ENCODE measurements around the gene USP21. TPM values are rescaled to one million over a fixed set of nuclear protein-coding genes. Genes with fewer than 3 reads are reported as not detected.

Gene USP21
- total and polyA plus RNA-seq, 2 of the 8 experiments (the other 6 are each of a cell fraction or from before 2014, with no cell fraction given): 23.9 to 36.3 TPM

DNA sequence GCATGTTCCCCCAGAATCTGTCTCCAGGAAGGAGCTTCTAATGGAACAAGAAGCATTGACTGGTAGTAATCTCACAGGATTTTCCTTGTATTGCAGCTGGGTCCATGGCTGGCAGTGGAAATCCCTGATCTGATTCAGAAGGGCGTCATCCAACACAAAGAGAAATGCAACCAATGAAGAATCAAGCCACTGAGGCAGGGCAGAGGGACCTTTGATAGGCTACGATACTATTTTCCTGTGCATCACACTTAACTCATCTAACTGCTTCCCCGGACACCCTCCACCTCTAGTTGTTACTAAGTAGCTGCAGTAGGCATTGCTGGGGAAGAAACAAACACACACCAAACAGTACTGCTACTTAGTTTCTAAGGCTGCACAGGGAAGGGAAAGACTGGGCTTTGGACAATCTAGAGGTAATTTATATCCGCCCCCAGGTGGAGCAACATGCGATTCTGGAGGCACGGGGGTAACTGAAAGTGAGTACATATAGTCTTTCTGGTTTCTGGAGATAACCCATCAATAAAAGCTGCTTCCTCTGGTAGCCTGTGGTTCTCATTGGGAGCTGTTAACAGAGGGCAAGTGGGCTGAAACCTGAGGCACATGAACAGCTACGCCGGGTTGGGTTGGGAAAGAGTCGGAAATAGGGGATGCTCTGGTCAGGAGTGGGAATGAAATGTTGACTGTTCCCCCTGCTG lies 837 bp upstream of the USP21 start:
- no peaks in the 10 kb centered on the region; a peak in 1 of 4 replicates for H3K79me2 ChIP-seq (ENCODE audit: control insufficient read depth in 1 of 2, insufficient read depth in 2 of 2, low read length in 2 of 2)
- peak overlapping the region; percentile 35; the same call in 1 of the 2 replicates for H3K27ac ChIP-seq (ENCODE audit: low read depth, low read length)
- no peak for DNase-seq (ENCODE audit: low read depth in 1 of 2, low spot score in 2 of 2)
- H4K8ac ChIP-seq (ENCODE audit: extremely low read depth, insufficient read depth, low read length): no peak overlapping the region
- no peaks in the 10 kb centered on the region; the same call in 1 of the 2 replicates for H3K79me1 ChIP-seq (ENCODE audit: low read depth, low read length)
- H3K27me3 ChIP-seq (replicated peaks in 1 of 4; ENCODE audit: control insufficient read depth in 3 of 4, extremely low read depth in 1 of 4, insufficient read depth in 3 of 4, low read length in 3 of 4): no peaks in the 10 kb centered on the region
- ChIA-PET POLR2A (ENCODE audit: partially characterized antibody) (interaction anchor here (0.9 to 13.6 kb wide), 8 partner anchors 9 to 113 kb away, joined by 3 to 130 read pairs (median 4); partner anchors contain the start of genes ADAMTS4, DEDD, PPOX and USF1), CTCF (ENCODE audit: partially characterized antibody) (interaction anchor here (0.8 to 1.7 kb wide), 4 partner anchors 13 to 61 kb away, joined by 3 to 8 read pairs (median 4); no protein-coding TSS in a partner anchor)
- no peak overlapping the region for H2AFZ ChIP-seq (ENCODE audit: low read length)
- no peak overlapping the region for H2BK5ac ChIP-seq (ENCODE audit: low read depth, low read length)
- H2BK20ac ChIP-seq (ENCODE audit: low read length): no peak overlapping the region
- H4K5ac ChIP-seq (ENCODE audit: insufficient read length, low read depth, low read length): no peak overlapping the region
- H3K4me3 ChIP-seq (ENCODE audit: extremely low read depth in 1 of 4, insufficient read depth in 2 of 4, low read depth in 3 of 4, low read length in 4 of 4): peak overlapping the region; percentile 62 to 80 (median 72); a peak in 7 of 8 replicates
- peaks cover 0 to 15% (median 4%) of the 10 kb centered on the region in 4 experiments; a peak in 4 of 7 replicates for H3K4me1 ChIP-seq (replicated peaks in 1 of 4; ENCODE audit: control insufficient read depth in 3 of 4, insufficient read depth in 4 of 4, low read length in 3 of 4)
- peaks cover 12% of the 10 kb centered on the region for H3K23me2 ChIP-seq (ENCODE audit: low read depth, low read length)
- no peak overlapping the region for H3K18ac ChIP-seq (ENCODE audit: extremely low read depth, low read length)
- peak overlapping the region; percentile 63 to 96 for H3K4me2 ChIP-seq (ENCODE audit: insufficient read depth in 1 of 2, low read depth in 2 of 2, low read length in 2 of 2)
- no peak for FAIRE-seq
- no peak overlapping the region for H4K91ac ChIP-seq (replicated peaks; ENCODE audit: insufficient read length, low read length)
- H3K4ac ChIP-seq (replicated peaks; ENCODE audit: insufficient read length, low read depth, low read length): no peak overlapping the region
- peak overlapping the region in 2 of 4 experiments; percentile 68 to 73; a peak in 2 of 7 replicates for H3K9ac ChIP-seq (replicated peaks in 1 of 4; ENCODE audit: extremely low read depth in 1 of 4, low read depth in 3 of 4, low read length in 3 of 4)
- no peaks in the 10 kb centered on the region for H4K20me1 ChIP-seq (replicated peaks in 1 of 2; ENCODE audit: control insufficient read depth in 1 of 2, insufficient read depth in 2 of 2, low read length in 2 of 2)
- H2BK15ac ChIP-seq (ENCODE audit: low read length): no peak overlapping the region
- H3K56ac ChIP-seq (replicated peaks; ENCODE audit: insufficient read length, low read depth, low read length): no peak overlapping the region
- no peak overlapping the region for H3K23ac ChIP-seq (ENCODE audit: insufficient read length)
- no peak overlapping the region for H2AK5ac ChIP-seq (ENCODE audit: low read depth, low read length)
- 87% methylated on average over 9 of the region's 9 CpGs; no CpG with 5 or more reads in 1 of the 2 experiments for WGBS, 2 experiments (ENCODE audit: extremely low coverage in 1 of 2, insufficient coverage in 1 of 2, insufficient read length in 1 of 2, insufficient replicate concordance in 2 of 2, low coverage in 1 of 2, low lambda C conversion rate in 2 of 2, missing lambda C conversion rate in 1 of 2)
- no peak overlapping the region for H2BK120ac ChIP-seq (replicated peaks; ENCODE audit: low read depth, low read length)
- peaks cover 2 to 12% (median 7%) of the 10 kb centered on the region in 4 experiments; a peak in 5 of 8 replicates for H3K36me3 ChIP-seq (ENCODE audit: control insufficient read depth in 2 of 4, insufficient read depth in 4 of 4, low read length in 3 of 4)
- H3K14ac ChIP-seq (ENCODE audit: insufficient read length): no peak overlapping the region
- H3K9me3 ChIP-seq (ENCODE audit: insufficient read depth in 2 of 2, low read depth in 1 of 2, low read length in 1 of 2): no peaks in the 10 kb centered on the region
- H2BK12ac ChIP-seq (ENCODE audit: low read depth, low read length): no peak overlapping the region
- TF ChIP-seq GABPA (IDR thresholded peaks at IDR 0.05; ENCODE audit: borderline replicate concordance, insufficient read depth, low read length) (no peak), SP4 (IDR thresholded peaks at IDR 0.05; ENCODE audit: low read length) (no peak), SP1 (IDR thresholded peaks at IDR 0.05; ENCODE audit: low read depth, low read length) (no peak), POU5F1 (IDR thresholded peaks at IDR 0.05; ENCODE audit: low read depth, low read length) (no peak), NRF1 (IDR thresholded peaks at IDR 0.05; ENCODE audit: low read depth, low read length) (no peak), MAFK (IDR thresholded peaks at IDR 0.05; ENCODE audit: low read depth, low read length) (no peak), YY1 (IDR thresholded peaks at IDR 0.05; ENCODE audit: low read depth, low read length) (no peak), CREB1 (IDR thresholded peaks at IDR 0.05) (no peak), RFX5 (IDR thresholded peaks at IDR 0.05; ENCODE audit: borderline replicate concordance, low read depth, low read length) (no peak), SUZ12 (IDR thresholded peaks at IDR 0.05; ENCODE audit: low read length) (no peak), SRF (IDR thresholded peaks at IDR 0.05; ENCODE audit: low read depth, low read length) (no peak), BRCA1 (IDR thresholded peaks at IDR 0.05; ENCODE audit: low read depth, low read length) (no peak)
- TF ChIP-seq, protein P1, sequence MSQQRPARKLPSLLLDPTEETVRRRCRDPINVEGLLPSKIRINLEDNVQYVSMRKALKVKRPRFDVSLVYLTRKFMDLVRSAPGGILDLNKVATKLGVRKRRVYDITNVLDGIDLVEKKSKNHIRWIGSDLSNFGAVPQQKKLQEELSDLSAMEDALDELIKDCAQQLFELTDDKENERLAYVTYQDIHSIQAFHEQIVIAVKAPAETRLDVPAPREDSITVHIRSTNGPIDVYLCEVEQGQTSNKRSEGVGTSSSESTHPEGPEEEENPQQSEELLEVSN (IDR thresholded peaks at IDR 0.05): no peak
